ENCODE measurements around the gene ARFGEF3.

ARFGEF3 gene

GRCh38 chr6:138160329-138161087 is 1.2 kb upstream of the ARFGEF3 start:
- H3K36me3 ChIP-seq (replicated peaks), result no peaks in the 10 kb centered on the region
- no peak overlapping the region for H3K27ac ChIP-seq
- in situ Hi-C loops (cut with HindIII; ENCODE audit: low pct_ligation_motif_present, low sequenced_read_pairs), result no loop called here
- TF ChIP-seq, protein P1, sequence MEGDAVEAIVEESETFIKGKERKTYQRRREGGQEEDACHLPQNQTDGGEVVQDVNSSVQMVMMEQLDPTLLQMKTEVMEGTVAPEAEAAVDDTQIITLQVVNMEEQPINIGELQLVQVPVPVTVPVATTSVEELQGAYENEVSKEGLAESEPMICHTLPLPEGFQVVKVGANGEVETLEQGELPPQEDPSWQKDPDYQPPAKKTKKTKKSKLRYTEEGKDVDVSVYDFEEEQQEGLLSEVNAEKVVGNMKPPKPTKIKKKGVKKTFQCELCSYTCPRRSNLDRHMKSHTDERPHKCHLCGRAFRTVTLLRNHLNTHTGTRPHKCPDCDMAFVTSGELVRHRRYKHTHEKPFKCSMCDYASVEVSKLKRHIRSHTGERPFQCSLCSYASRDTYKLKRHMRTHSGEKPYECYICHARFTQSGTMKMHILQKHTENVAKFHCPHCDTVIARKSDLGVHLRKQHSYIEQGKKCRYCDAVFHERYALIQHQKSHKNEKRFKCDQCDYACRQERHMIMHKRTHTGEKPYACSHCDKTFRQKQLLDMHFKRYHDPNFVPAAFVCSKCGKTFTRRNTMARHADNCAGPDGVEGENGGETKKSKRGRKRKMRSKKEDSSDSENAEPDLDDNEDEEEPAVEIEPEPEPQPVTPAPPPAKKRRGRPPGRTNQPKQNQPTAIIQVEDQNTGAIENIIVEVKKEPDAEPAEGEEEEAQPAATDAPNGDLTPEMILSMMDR (IDR thresholded peaks at IDR 0.05; ENCODE audit: low read depth, low read length, missing control alignments), result no peak
- peaks cover 45% of the 10 kb centered on the region for H3K27me3 ChIP-seq (replicated peaks)
- DNase-seq, result no peak
- H3K4me3 ChIP-seq (ENCODE audit: low read depth, low read length), result no peak overlapping the region

GRCh38 chr6:138161088-138161337 is 726 bp upstream of the ARFGEF3 start:
- DNase-seq, result no peak
- no peaks in the 10 kb centered on the region for H3K36me3 ChIP-seq (replicated peaks)
- in situ Hi-C loops (cut with HindIII; ENCODE audit: low pct_ligation_motif_present, low sequenced_read_pairs), result no loop called here
- H3K27ac ChIP-seq, result no peak overlapping the region
- TF ChIP-seq, protein P1 (IDR thresholded peaks at IDR 0.05; ENCODE audit: low read depth, low read length, missing control alignments), result no peak
- peaks cover 45% of the 10 kb centered on the region for H3K27me3 ChIP-seq (replicated peaks)
- H3K4me3 ChIP-seq (ENCODE audit: low read depth, low read length), result peak overlapping the region; percentile 51

DNA sequence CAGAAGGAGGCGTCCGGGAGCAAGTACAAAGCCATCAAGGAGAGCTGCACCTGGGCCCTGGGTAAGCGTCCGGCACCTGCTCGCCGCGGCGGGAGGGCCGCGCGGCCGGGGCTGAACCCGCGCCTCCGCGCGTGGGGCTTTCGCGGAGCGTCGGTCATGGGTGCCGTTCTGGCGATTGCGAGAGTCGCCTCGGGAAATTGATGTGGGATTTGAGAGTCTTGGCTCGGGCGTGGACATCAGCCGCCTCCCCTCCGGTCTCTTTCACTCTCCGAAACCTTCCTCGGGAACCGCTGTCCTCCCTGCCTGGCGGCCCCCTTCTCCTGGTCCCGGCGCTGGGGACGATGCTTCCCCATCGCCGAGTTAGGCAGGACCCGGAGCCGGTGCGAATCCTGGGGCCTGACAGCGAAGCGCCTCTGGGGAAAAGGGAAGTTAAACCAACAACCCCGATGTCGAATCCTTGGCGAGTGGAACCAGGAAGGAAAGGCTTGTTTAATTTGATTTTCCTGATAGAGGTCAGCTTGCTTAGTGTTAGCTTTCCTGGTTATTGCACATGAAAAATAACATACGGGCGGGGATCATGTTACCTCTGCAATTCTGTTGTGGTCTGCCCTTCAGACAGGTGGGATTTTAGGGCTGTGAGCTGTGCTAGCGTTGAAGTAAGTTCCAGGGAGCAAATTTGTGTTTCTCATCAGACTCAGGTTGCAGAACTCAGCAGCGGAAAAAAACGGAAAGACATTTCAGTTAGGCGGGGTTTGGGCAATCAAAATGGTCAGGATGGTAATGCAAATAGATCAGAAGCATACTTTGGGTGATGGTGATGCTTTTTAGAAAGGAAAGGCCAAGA is 594 bp downstream of the ARFGEF3 start:
- Histone ChIP-seq H3K4me3 (ENCODE audit: low read depth, low read length) (peak overlapping the region; percentile 51), H3K27me3 (replicated peaks) (peaks cover 42% of the 10 kb centered on the region), H3K36me3 (replicated peaks) (no peaks in the 10 kb centered on the region), H3K27ac (no peak overlapping the region)
- in situ Hi-C loops (cut with HindIII; ENCODE audit: low pct_ligation_motif_present, low sequenced_read_pairs), result no loop called here
- TF ChIP-seq, protein P1 (IDR thresholded peaks at IDR 0.05; ENCODE audit: low read depth, low read length, missing control alignments), result no peak
- no peak for DNase-seq

DNA sequence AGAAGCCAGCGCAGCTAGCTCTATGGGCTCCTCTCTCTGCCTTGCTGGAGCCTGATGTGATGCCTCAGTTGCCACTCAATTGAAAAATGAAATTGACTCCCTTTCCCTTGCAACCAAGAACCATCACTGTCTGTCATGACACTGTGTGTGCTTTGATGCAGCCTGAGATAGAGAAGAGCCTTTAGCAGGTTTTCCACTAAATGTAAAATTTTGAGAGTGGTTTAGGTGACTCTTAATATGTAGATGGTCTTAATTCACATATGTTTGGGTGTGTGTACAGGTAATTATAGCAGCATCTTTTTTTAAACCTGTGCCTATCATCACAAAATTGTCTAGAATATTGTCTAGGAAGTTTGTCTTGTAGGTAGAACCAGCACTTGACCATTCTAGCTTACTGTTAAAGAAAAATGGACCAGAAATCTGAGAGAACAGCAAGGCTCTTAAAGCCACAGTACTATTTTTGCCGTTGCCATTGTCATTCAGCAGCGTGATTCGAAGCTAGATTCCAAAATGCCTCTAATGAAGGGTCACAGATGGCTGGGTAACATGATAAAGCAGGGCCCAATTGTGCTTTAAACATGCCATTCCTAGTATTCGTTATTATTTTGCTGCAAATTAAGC is 1.3 kb downstream of the ARFGEF3 start:
- in situ Hi-C loops (cut with HindIII; ENCODE audit: low pct_ligation_motif_present, low sequenced_read_pairs), result no loop called here
- no peak for DNase-seq
- Histone ChIP-seq H3K4me3 (ENCODE audit: low read depth, low read length) (no peak overlapping the region), H3K36me3 (replicated peaks) (no peaks in the 10 kb centered on the region), H3K27me3 (replicated peaks) (peaks cover 41% of the 10 kb centered on the region), H3K27ac (no peak overlapping the region)
- TF ChIP-seq, protein P1 (IDR thresholded peaks at IDR 0.05; ENCODE audit: low read depth, low read length, missing control alignments), result no peak

GRCh38 chr6:138175596-138175995 is 13.9 kb downstream of the ARFGEF3 start:
- TF ChIP-seq, protein P1 (IDR thresholded peaks at IDR 0.05; ENCODE audit: low read depth, low read length, missing control alignments), result no peak
- no peak for DNase-seq
- no peaks in the 10 kb centered on the region for H3K36me3 ChIP-seq (replicated peaks)
- no peak overlapping the region for H3K27ac ChIP-seq
- in situ Hi-C loops (cut with HindIII; ENCODE audit: low pct_ligation_motif_present, low sequenced_read_pairs), result no loop called here
- no peak overlapping the region for H3K4me3 ChIP-seq (ENCODE audit: low read depth, low read length)
- no peaks in the 10 kb centered on the region for H3K27me3 ChIP-seq (replicated peaks)

All from brain microvascular endothelial cell (primary cell).